Duodenal mucosa (tissue), 2 donors: ENCODE measurements around the gene SLC49A3.
A peak's percentile ranks its signal among the peaks of the same experiment; 100 is the strongest.
"Not testable (repeated sequence)": the region's sequence is repeated elsewhere in the genome, so short reads cannot be mapped to it uniquely, and the experiment has no call there.

Source experiments
- H3K27ac ChIP-seq: one replicate; pipeline ENCODE4 v1.7.0; 2013; ENCODE audit warnings: low read depth, low read length
- H3K27me3 ChIP-seq, 2 donors: one replicate each; pipeline ENCODE4 v1.7.0; 2013; ENCODE audit warnings: low read length in 2 of 2, control low read depth in 1 of 2; ENCODE audit not compliant: insufficient read depth in 2 of 2, control insufficient read depth in 1 of 2
- H3K36me3 ChIP-seq, 2 donors: one replicate each; pipeline ENCODE4 v1.7.0; 2013; ENCODE audit warnings: low read length in 2 of 2, control low read depth in 1 of 2; ENCODE audit not compliant: insufficient read depth in 2 of 2, control insufficient read depth in 1 of 2
- H3K4me1 ChIP-seq, 2 donors: one replicate each; pipeline ENCODE4 v1.7.0; 2013; ENCODE audit warnings: low read length in 2 of 2, control low read depth in 1 of 2; ENCODE audit not compliant: insufficient read depth in 2 of 2, control insufficient read depth in 1 of 2
- H3K4me3 ChIP-seq, 2 donors: one replicate each; pipeline ENCODE4 v1.7.0; 2013; ENCODE audit warnings: low read length in 2 of 2, low read depth in 1 of 2
- H3K9ac ChIP-seq, 2 donors: one replicate each; pipeline ENCODE4 v1.7.0; 2013; ENCODE audit warnings: low read length in 2 of 2, low read depth in 1 of 2
- H3K9me3 ChIP-seq, 2 donors: one replicate each; pipeline ENCODE4 v1.7.0; 2013; ENCODE audit warnings: low read length in 2 of 2, control low read depth in 1 of 2; ENCODE audit not compliant: control insufficient read depth in 1 of 2

Gene SLC49A3

DNA sequence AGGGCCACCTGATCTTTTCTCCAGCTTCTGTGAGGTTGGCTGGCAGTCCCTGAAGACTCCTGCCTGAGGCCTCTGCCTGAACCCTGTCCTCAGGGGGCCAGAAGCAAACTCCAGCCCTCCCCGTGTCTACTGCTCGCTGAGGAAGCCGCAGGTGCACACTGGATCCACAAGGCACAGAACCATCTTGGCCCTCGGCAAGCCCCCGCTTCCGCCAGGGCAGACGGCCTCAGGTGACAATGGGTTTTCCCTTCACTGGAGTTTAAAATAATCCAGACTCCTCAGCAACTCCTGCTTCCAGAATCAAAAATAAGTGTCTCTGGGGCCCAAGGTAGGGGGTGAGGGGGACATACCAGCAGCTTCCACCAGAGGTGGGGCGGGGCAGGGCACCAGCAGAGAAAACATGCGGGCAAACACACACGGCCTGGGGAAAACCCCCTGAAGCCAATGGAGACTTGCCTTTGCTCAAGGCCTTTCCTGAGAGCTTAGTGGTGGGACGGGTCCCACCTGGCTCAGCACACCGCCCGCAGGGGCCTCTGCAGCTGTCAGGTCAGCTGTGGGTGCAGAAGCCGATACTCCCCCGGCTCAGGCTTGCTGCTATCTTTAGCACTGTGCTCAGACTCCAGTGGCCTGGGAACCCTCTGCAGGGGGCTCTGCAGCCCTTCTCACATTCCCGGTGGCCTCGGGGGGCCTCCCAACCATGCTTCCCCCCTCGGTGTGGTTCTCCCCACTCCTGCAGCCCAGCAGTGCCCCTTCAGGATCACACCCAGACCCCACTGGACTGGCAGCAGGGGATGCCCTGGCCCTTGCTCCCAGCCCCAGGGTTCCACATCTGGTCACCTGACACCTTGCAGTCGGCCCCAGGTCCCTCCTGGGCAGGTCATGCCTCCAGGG is 12.7 kb downstream of the SLC49A3 start:
- Histone ChIP-seq H3K4me3 (no peak overlapping the region), H3K27me3 (no peaks in the 10 kb centered on the region), H3K36me3 (peaks cover 10 to 20% of the 10 kb centered on the region in 2 donors), H3K9ac (peak overlapping the region in 1 of 2 donors; percentile 94), H3K27ac (no peak overlapping the region), H3K4me1 (peaks cover 48 to 56% of the 10 kb centered on the region in 2 donors), H3K9me3 (no peaks in the 10 kb centered on the region)

DNA sequence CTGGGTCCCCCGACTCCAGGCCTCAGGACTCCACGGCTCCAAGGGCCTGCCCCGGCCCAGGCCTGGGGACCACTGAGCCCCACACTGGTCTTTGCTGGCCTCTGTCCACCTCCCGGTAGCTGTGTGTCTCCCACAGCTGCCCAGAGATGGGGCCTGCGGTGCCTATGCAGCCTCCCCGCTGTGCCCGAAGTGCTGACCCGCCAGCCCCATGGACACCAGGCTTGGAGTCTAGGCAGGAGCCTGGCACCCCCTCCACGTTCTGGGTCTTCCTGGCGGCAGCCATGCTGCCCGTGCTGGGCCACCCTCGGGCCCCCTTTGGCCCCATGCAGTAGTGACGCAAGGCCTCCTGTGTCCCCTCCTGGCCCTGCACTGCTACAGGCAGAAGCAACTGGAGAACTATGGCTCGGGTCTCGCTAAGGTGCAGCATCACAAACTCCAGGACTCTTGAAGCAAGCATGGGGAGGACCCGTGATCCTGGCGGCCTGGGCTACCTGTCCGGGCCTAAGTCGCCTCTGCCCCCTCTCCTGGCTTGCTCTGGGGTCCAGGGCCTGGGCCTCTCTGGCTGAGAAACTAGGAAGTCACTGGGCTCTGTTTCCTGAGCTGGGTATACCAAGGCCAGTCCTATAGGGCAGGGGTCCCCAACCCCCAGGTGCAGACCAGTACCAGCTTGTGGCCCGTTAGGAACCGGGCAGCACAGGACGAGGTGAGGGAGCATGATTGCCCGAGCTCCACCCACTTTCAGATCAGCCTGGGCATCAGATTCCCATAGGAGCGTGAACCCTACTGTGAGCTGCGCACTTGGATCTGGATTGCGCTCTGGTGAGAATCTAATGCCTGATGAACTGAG is 13.7 kb downstream of the SLC49A3 start:
- peaks cover 43 to 49% of the 10 kb centered on the region in 2 donors for H3K4me1 ChIP-seq
- H3K9ac ChIP-seq = peak overlapping the region; percentile 55 to 94
- H3K36me3 ChIP-seq = peaks cover 10 to 29% of the 10 kb centered on the region in 2 donors
- peak overlapping the region; percentile 81 to 82 for H3K4me3 ChIP-seq
- no peaks in the 10 kb centered on the region for H3K27me3 ChIP-seq
- peak overlapping the region; percentile 74 for H3K27ac ChIP-seq
- no peaks in the 10 kb centered on the region for H3K9me3 ChIP-seq

- Histone ChIP-seq H3K4me3 (peak within 1 kb of the TSS; percentile 81 to 87), H3K4me1 (peaks cover 43 to 47% of the 10 kb centered on the region in 2 donors), H3K9me3 (no peaks in the 10 kb centered on the region), H3K27ac (peak within 1 kb of the TSS; percentile 74), H3K27me3 (no peaks in the 10 kb centered on the region), H3K36me3 (peaks cover 10 to 29% of the 10 kb centered on the region in 2 donors), H3K9ac (peak within 1 kb of the TSS; percentile 80 to 94)
These were observed 14.5 kb downstream of the SLC49A3 start, which contains the start of the genes ATP5ME and MYL5 for GRCh38 chr4:674172-675035. Gene ATP5ME (minus strand): TSS chr4:674276. CDS start chr4:674247, 29 bp downstream. Gene MYL5 (plus strand): TSS chr4:674542. CDS start chr4:678027, 3,485 bp downstream.

GRCh38 chr4:673349-674091 is 15.4 kb downstream of the SLC49A3 start:
- peaks cover 38 to 43% of the 10 kb centered on the region in 2 donors for H3K4me1 ChIP-seq
- peaks cover 10 to 29% of the 10 kb centered on the region in 2 donors for H3K36me3 ChIP-seq
- H3K9me3 ChIP-seq = no peaks in the 10 kb centered on the region
- no peaks in the 10 kb centered on the region for H3K27me3 ChIP-seq
- peak overlapping the region; percentile 53 for H3K27ac ChIP-seq
- H3K4me3 ChIP-seq = peak overlapping the region; percentile 81 to 87
- peak overlapping the region; percentile 80 to 83 for H3K9ac ChIP-seq

DNA sequence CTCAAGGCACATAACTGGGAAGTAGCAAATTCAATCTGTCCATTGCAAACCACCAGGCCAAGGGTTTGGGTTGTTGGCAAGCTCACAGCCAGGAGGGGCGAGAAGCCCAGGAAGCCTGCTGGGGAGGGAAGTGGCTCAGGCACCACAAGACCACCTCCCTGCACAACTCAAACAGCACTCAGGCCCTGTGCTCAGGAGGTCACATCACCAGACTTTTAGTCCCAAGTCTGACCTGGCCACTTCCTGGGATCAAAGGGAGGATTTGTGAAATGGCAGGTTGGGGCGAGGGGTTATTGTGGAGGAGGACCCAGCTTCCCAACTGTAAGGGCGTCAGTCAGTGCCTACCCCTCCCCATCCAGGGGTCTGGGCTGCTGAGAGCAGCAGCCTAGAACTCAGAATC is 17.2 kb downstream of the SLC49A3 start:
- no peak overlapping the region for H3K27ac ChIP-seq
- H3K36me3 ChIP-seq = peaks cover 10 to 29% of the 10 kb centered on the region in 2 donors
- H3K9me3 ChIP-seq = no peaks in the 10 kb centered on the region
- H3K9ac ChIP-seq = no peak overlapping the region
- no peaks in the 10 kb centered on the region for H3K27me3 ChIP-seq
- H3K4me1 ChIP-seq = peaks cover 21 to 28% of the 10 kb centered on the region in 2 donors
- H3K4me3 ChIP-seq = no peak overlapping the region

DNA sequence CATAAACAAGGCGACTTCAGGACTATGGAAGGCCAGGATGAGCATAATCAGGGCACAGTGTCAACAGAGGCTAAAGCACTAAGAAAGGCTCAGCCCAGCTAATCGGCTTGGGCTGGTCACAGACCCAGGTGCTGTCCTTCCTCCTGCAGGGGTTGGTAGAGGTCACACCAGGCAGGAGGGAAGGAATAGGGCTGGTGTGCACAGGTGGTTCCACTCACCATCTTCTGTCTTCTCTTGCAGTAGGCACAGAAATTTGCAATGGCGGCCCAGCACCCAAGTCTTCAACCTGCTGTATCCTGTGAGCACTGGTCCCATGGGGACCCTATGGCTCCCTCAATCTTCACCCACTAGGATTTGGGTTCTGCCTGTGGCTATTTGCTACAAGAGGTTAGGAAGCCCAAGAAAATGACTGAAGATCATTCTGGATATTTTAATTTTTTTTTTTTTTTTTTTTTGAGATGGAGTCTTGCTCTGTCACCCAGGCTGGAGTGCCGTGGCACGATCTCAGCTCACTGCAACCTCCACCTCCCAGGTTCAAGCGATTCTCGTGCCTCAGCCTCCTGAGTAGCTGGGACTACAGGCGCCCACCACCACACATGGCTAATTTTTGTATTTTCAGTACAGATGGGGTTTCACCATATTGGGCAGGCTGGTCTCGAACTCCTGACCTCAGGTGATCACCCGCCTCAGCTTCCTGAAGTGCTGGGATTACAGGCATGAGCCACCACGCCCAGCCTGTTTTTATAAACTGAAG is 19.0 kb downstream of the SLC49A3 start:
- peaks cover 9 to 12% of the 10 kb centered on the region in 2 donors for H3K4me1 ChIP-seq
- not testable (repeated sequence) for H3K9ac ChIP-seq, H3K27me3 ChIP-seq, H3K4me3 ChIP-seq, H3K27ac ChIP-seq, H3K9me3 ChIP-seq
- peaks cover 10 to 29% of the 10 kb centered on the region in 2 donors for H3K36me3 ChIP-seq

- H3K27me3 ChIP-seq, H3K4me1 ChIP-seq, H3K9me3 ChIP-seq, H3K9ac ChIP-seq, H3K27ac ChIP-seq, H3K4me3 ChIP-seq: not testable (repeated sequence)
- peaks cover 10 to 29% of the 10 kb centered on the region in 2 donors for H3K36me3 ChIP-seq
These were observed 20.7 kb downstream of the SLC49A3 start for GRCh38 chr4:668219-668618.

DNA sequence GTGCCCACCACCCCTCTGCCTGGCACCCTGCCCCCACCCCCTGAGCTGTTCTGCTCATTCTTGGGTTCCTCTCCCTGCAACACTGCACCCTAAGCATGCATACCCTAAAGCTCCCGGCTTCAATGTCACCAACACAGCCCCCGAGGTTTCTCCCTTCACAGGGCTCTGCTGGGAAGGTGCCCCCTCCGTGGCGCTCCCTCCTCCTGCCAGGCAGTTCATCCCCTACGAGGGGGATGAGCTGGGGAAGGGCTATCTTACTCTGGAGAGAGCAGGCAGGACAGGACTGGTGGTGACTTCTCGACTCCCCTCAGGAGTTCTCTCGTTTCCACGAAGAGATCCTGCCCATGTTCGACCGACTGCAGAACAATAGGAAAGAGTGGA is 21.4 kb downstream of the SLC49A3 start:
- no peaks in the 10 kb centered on the region for H3K4me1 ChIP-seq
- H3K27ac ChIP-seq = no peak overlapping the region
- H3K36me3 ChIP-seq = peaks cover 10 to 22% of the 10 kb centered on the region in 2 donors
- peaks cover 0 to 3% of the 10 kb centered on the region in 2 donors for H3K27me3 ChIP-seq
- no peaks in the 10 kb centered on the region for H3K9me3 ChIP-seq
- no peak overlapping the region for H3K4me3 ChIP-seq
- no peak overlapping the region for H3K9ac ChIP-seq
